Glutamatergic neuron (in vitro differentiated cells): ENCODE results near the gene SPRR1B. TPM values are rescaled to one million over a fixed set of nuclear protein-coding genes. Genes with fewer than 3 reads are reported as not detected.

ENCODE experiments used
- DNase-seq: peaks from one replicate; pipeline ENCODE4 v3.0.0; 2022
- H3K27ac Mint-ChIP-seq: one replicate; pipeline ENCODE4 v1.8.0; 2020; ENCODE audit warnings: mild to moderate bottlenecking, mixed read lengths, inconsistent platforms; ENCODE audit not compliant: unreplicated experiment
- H3K27me3 Mint-ChIP-seq: one replicate; pipeline ENCODE4 v1.8.0; 2020; ENCODE audit warnings: mild to moderate bottlenecking, moderate library complexity, mixed read lengths, inconsistent platforms; ENCODE audit not compliant: unreplicated experiment
- H3K36me3 Mint-ChIP-seq: one replicate; pipeline ENCODE4 v1.8.0; 2020; ENCODE audit warnings: mild to moderate bottlenecking, mixed read lengths, inconsistent platforms; ENCODE audit not compliant: unreplicated experiment
- H3K4me1 Mint-ChIP-seq: one replicate; pipeline ENCODE4 v1.8.0; 2020; ENCODE audit warnings: mild to moderate bottlenecking, low read depth, mixed read lengths, inconsistent platforms; ENCODE audit not compliant: unreplicated experiment
- H3K4me3 Mint-ChIP-seq: one replicate; pipeline ENCODE4 v1.8.0; 2020; ENCODE audit warnings: mild to moderate bottlenecking, mixed read lengths, inconsistent platforms; ENCODE audit not compliant: unreplicated experiment
- H3K9me3 Mint-ChIP-seq: one replicate; pipeline ENCODE4 v1.8.0; 2020; ENCODE audit warnings: mild to moderate bottlenecking, moderate library complexity, mixed read lengths, inconsistent platforms; ENCODE audit not compliant: unreplicated experiment
- CTCF ChIP-seq: fragments of 200-600 bp; sonication (generic); IDR thresholded peaks from one replicate; pipeline ENCODE4 v1.5.0; 2021; ENCODE audit not compliant: partially characterized antibody, unreplicated experiment
- total RNA-seq: library from RNA; stranded (reverse); fragmentation: NEBNext Ultra II Directional; extraction: Animal tissue kit (Norgen Biotek cat#: 25700); gene quantifications from one replicate; pipeline ENCODE4 v1.2.1, GENCODE V29; 2021; ENCODE audit not compliant: unreplicated experiment

The SPRR1B gene
- total RNA-seq, 1 donor from 2014 or later: not detected

- no peaks in the 10 kb centered on the region for H3K36me3 Mint-ChIP-seq
- no peaks in the 10 kb centered on the region for H3K4me1 Mint-ChIP-seq
- no peak for TF ChIP-seq CTCF
- no peak for DNase-seq
- H3K4me3 Mint-ChIP-seq: no peak overlapping the region
- H3K27ac Mint-ChIP-seq: no peak overlapping the region
- no peaks in the 10 kb centered on the region for H3K9me3 Mint-ChIP-seq
- H3K27me3 Mint-ChIP-seq: peaks cover 2% of the 10 kb centered on the region
These were observed 42.1 kb downstream of the SPRR1B start for GRCh38 chr1:153072806-153073726.

- Mint-ChIP-seq H3K9me3 (no peaks in the 10 kb centered on the region), H3K4me1 (no peaks in the 10 kb centered on the region), H3K4me3 (no peak overlapping the region), H3K27ac (no peak overlapping the region), H3K36me3 (no peaks in the 10 kb centered on the region), H3K27me3 (no peaks in the 10 kb centered on the region)
- no peak for TF ChIP-seq CTCF
- no peak for DNase-seq
These were observed 50.7 kb downstream of the SPRR1B start for GRCh38 chr1:153081736-153082135.

Other genes with a start within 250 kb of the SPRR1B start
- not detected for gene LCE1E, start 244.9 kb upstream of the SPRR1B start, total RNA-seq
- not detected for gene LCE1D, start 234.5 kb upstream of the SPRR1B start, total RNA-seq
- gene LCE1C, start 224.6 kb upstream of the SPRR1B start, total RNA-seq: not detected
- not detected for gene LCE1B, start 219.2 kb upstream of the SPRR1B start, total RNA-seq
- gene LCE1A, start 203.7 kb upstream of the SPRR1B start, total RNA-seq: not detected
- not detected for gene LCE6A, start 188.3 kb upstream of the SPRR1B start, total RNA-seq
- not detected for gene LCE7A, start 171.2 kb upstream of the SPRR1B start, total RNA-seq
- not detected for gene SMCP, start 152.9 kb upstream of the SPRR1B start, total RNA-seq
- not detected for gene IVL, start 122.7 kb upstream of the SPRR1B start, total RNA-seq
- gene SPRR5, start 84.0 kb upstream of the SPRR1B start, total RNA-seq: not detected
- gene SPRR4, start 60.6 kb upstream of the SPRR1B start, total RNA-seq: not detected
- not detected for gene SPRR1A, start 47.1 kb upstream of the SPRR1B start, total RNA-seq
- gene SPRR3, start 29.5 kb upstream of the SPRR1B start, total RNA-seq: not detected
- gene SPRR2D, start 9.9 kb downstream of the SPRR1B start, total RNA-seq: not detected
- not detected for gene SPRR2A, start 26.3 kb downstream of the SPRR1B start, total RNA-seq
- gene SPRR2B, start 40.4 kb downstream of the SPRR1B start, total RNA-seq: not detected
- not detected for gene SPRR2E, start 63.3 kb downstream of the SPRR1B start, total RNA-seq
- gene SPRR2F, start 82.3 kb downstream of the SPRR1B start, total RNA-seq: not detected
- gene SPRR2G, start 119.7 kb downstream of the SPRR1B start, total RNA-seq: not detected
- not detected for gene LELP1, start 172.2 kb downstream of the SPRR1B start, total RNA-seq
- gene PRR9, start 186.4 kb downstream of the SPRR1B start, total RNA-seq: not detected
- not detected for gene LORICRIN, start 228.5 kb downstream of the SPRR1B start, total RNA-seq